CD4-positive, alpha-beta T cell treated with Interleukin-4 for 1 hour (primary cell): Measurements from ENCODE around the gene ACAD11.

Experiments
- DNase-seq, 2 donors: peaks; one replicate each; pipeline ENCODE4 v3.0.0-alpha.2; 2020 to 2022

ACAD11 gene

GRCh38 chr3:132549890-132550578 is 109.6 kb downstream of the ACAD11 start:
- no peak for DNase-seq

GRCh38 chr3:132549169-132549568 is 110.4 kb downstream of the ACAD11 start:
- no peak for DNase-seq

- no peak for DNase-seq
Measured at GRCh38 chr3:132545471-132545870, 114.1 kb downstream of the ACAD11 start.

GRCh38 chr3:132544130-132544529 is 115.5 kb downstream of the ACAD11 start:
- no peak for DNase-seq

- no peak for DNase-seq
Measured at GRCh38 chr3:132543011-132543739, 116.4 kb downstream of the ACAD11 start.

- DNase-seq = no peak
Measured at GRCh38 chr3:132542577-132542976, 117.0 kb downstream of the ACAD11 start.

GRCh38 chr3:132539681-132540080 is 119.9 kb downstream of the ACAD11 start:
- DNase-seq = no peak

GRCh38 chr3:132538072-132538471 is 121.5 kb downstream of the ACAD11 start:
- no peak for DNase-seq

- no peak for DNase-seq
Measured at GRCh38 chr3:132537297-132537696, 122.3 kb downstream of the ACAD11 start.

GRCh38 chr3:132536442-132537153 is 123.0 kb downstream of the ACAD11 start:
- no peak for DNase-seq

- DNase-seq = peak; percentile 44 to 55
Measured at GRCh38 chr3:132535575-132536441, 123.8 kb downstream of the ACAD11 start.

- no peak for DNase-seq
Measured at GRCh38 chr3:132530624-132531023, 129.0 kb downstream of the ACAD11 start.

- no peak for DNase-seq
Measured at GRCh38 chr3:132522353-132522752, 137.3 kb downstream of the ACAD11 start.

GRCh38 chr3:132521901-132522300 is 137.7 kb downstream of the ACAD11 start:
- DNase-seq = no peak

GRCh38 chr3:132519914-132520313 is 139.7 kb downstream of the ACAD11 start:
- DNase-seq = no peak

- DNase-seq = no peak
Measured at GRCh38 chr3:132517311-132517710, 142.3 kb downstream of the ACAD11 start.

GRCh38 chr3:132513057-132513456 is 146.6 kb downstream of the ACAD11 start:
- DNase-seq = no peak

GRCh38 chr3:132509506-132509905 is 150.1 kb downstream of the ACAD11 start:
- DNase-seq = no peak

GRCh38 chr3:132509096-132509495 is 150.5 kb downstream of the ACAD11 start:
- no peak for DNase-seq
